NCI-H1092 (cell line): ENCODE measurements around the gene KCTD19.
"Not testable (repeated sequence)": the region's sequence is repeated elsewhere in the genome, so short reads cannot be mapped to it uniquely, and the experiment has no call there.

Experiments used
- DNase-seq: peaks from one replicate; lab custom pipeline; 2025; lab: John Stamatoyannopoulos, UW

Gene KCTD19

GRCh38 chr16:67326472-67327309 is at the start of gene KCTD19, which contains the start of gene LRRC36:
KCTD19 (minus strand) TSS chr16:67326741; CDS start chr16:67326707, 34 bp downstream.
LRRC36 (plus strand) TSS chr16:67326815; CDS start chr16:67326863, 48 bp downstream.
- peak; percentile 85 for DNase-seq

- DNase-seq = not testable (repeated sequence)
These were observed 49.5 kb upstream of the KCTD19 start for GRCh38 chr16:67376012-67376411.

DNA sequence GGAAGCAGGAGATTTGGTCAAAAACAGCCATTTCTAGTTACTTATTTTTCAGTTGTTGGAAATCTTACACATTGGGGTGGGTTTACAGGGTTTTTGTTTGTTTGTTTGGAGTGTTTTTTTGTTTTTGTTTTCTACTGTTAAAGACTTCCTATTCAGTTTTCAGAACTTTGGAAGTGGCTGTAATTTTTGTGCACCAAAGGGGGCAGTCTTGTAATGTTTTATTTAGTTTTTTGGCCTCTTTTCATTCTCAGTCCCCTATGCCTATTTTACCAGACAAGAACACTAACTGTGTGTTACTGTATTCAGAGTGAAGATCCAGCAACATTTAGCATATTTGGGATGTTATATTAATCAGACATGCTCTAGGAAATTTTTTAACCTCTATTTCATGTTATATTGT is 46.1 kb upstream of the KCTD19 start:
- DNase-seq = no peak

DNA sequence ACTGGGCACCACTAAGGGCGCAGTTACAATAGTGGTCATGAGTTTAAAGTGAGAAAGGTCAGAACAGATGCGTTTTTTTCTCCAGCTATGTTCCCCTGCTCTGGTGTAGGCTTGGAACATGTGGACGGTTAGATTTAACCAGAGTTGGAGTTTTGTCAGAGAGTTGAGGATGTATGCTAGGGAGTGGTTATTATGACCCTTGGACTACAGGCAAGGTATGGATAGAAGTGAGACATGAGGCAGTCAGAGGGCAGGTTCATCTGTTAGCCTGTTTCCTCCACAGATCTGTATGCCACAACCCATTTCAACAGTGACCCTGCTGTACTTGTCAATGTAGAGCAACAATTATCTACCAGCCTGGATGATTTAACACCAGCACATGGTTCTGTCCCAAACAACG is 44.1 kb upstream of the KCTD19 start:
- DNase-seq = no peak

DNA sequence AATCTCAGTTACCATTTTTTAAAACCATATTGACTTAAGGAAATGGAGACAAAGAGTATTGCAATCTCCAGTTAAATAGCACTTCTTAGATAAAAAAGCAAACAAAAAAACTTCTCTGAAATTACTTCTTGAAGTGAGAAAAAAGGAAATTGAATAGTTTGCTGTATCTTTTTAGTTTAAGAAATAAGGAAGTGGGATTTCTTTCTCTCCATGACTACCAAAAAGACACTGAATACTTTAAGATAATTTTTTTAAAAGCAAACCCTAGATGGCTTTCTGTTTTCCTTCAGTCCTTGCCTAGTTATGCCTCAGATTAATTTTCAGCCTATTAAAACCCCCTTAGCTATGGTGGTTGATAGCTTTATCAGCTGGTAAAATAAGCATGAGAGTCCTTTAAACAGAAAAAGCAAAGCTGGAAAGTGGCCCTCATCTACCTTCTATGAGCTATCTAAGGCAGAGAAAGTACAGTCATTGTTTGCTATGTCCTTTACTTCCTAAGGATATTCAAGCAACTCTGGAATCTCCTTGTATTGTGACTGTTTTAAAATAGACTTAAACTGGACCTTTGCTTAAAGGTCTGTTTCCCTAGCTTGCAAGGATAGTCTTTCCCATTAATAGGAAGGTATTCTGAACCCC is 38.2 kb upstream of the KCTD19 start:
- DNase-seq = no peak

GRCh38 chr16:67361038-67361437 is 34.5 kb upstream of the KCTD19 start:
- no peak for DNase-seq

DNA sequence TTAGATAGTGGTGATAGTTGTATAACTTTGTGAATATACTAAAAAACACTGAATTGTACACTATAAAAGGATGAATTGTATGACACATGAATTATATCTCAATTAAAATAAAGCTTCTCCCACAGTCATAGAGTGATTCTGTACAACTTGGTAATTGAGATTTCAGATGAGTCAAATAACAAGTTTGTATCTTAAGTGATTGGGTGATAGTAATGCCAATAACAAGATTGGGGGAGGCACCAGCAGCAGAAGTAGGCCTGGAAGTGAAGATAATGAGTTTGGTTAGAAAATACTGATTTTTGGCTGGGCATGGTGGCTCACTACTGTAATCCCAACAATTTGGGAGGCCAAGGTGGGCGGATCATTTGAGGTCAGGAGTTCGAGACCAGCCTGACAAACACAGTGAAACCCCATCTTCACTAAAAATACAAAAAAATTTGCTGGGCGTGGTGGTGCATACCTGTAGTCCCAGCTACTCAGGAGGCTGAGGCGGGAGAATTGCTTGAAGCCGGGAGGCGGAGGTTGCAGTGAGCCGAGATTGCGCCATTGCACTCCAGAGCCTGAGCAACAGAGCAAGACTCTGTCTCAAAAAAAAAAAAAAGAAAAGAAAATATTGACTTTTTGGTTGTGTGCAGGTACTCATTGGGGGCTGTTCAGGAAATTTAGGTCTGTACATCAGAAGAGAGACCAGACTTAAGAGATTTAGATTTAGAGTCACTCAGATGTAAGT is 33.2 kb upstream of the KCTD19 start:
- not testable (repeated sequence) for DNase-seq

DNA sequence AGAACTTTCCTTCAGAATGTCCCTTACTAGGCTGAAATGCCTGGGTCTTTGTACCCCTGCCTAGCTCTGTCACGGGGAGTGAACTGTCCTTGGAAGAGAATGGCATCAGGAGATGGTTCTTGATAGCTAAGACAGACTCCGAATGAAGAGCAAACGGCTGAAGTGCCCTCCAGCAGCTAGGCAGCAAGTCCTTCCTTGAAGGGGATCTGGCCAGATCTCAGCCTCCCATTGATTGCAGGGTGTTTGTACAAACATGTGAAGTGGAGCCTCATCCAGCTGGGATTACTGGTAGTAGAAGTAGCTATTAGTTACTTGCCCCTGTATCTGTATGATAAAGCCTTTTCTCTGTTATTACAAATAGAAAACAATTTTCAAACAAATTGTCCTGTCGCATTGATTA is 31.0 kb upstream of the KCTD19 start:
- DNase-seq = peak; percentile 28

DNA sequence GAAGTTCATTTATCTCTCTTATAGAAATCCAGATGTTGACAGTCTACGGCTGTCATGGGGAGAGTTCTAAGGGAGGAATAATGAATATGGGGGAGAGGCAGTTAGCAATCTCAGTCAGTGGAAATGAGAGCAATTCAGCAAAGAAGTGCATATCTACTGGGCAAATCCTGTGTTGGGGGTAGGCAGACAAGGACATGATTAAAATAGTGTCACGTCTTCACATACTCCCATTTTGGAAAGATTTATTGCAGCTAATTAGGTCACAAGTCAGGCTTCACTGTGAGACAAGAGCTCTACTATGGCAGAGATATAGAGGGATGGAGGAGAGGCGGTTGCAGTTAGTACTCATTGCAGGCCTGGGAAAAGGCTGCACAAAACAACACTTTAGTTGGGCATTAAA is 29.9 kb upstream of the KCTD19 start:
- no peak for DNase-seq

DNA sequence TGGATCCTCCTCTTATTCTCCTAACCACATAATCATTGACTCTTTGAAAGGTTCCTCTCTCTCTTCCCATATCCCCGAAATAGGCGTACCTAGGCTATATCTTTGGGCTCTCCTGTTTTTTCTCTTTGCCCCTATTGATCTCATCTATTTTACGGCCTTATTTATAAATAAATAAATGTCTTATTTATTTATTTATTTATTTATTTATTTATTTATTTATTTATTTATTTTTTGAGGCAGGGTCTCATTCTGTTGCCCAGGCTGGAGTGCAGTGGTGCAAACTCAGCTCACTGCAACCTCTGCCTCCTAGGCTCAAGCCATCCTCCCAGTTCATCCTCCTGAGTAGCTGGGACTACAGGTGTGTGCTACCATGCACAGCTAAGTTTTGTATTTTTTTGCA is 25.9 kb upstream of the KCTD19 start:
- not testable (repeated sequence) for DNase-seq

DNA sequence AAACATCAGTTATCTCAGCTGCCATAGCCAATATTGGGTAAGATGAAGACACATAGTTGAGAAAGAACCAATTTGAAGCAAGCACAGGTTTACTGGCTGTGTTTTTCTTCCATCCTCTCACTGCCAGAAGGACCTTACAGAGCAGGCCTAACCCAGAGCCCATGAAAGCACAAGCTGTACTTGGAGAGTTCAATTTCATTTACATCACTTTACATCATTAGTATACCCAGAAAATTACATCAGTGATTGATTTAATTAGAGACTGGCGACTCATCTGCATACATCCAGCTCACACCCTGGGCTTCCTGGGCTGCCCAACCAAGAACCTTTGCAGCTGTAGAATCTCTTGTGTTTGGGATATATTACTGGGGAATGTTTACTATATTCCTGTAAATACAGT is 23.8 kb upstream of the KCTD19 start:
- no peak for DNase-seq

- peak; percentile 20 for DNase-seq
These were observed 22.6 kb upstream of the KCTD19 start for GRCh38 chr16:67349172-67349571.

DNA sequence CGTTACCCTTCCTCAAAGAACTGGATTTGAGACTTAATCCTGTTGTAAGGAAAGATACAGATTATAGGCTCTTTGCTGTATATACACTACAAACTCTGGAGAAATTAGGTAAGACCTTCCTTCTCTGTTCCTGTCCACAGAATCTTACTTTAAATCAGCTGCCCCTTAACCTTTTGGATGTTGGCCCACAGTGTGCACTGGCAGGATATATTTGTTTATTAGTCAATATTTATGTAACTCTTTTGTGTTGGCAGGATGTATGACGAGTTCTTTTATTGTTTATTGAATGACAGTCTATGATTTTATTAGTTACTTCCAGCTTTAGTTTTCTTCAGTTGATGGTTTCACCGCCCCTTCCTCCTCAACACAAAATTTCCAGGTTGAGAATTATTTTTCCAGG is 19.8 kb upstream of the KCTD19 start:
- no peak for DNase-seq

DNA sequence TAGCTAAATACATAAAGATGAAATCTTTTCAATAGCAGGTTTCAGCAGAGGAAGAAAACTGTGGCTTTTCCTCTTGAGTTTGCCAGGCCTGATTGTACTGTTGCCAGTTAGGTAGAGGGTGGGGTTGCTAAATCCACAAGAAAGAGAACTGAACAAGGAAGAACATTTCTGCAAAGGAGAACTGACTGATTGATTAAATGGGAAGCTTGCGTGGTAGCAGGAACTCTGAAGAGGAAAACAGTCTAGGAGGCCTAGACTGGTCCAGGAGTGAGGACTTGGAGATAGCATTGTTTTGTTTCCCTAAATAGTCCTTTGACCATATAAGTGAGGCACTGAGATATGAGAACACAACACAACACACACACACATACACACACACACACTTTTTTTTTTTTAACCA is 18.9 kb upstream of the KCTD19 start:
- no peak for DNase-seq

DNA sequence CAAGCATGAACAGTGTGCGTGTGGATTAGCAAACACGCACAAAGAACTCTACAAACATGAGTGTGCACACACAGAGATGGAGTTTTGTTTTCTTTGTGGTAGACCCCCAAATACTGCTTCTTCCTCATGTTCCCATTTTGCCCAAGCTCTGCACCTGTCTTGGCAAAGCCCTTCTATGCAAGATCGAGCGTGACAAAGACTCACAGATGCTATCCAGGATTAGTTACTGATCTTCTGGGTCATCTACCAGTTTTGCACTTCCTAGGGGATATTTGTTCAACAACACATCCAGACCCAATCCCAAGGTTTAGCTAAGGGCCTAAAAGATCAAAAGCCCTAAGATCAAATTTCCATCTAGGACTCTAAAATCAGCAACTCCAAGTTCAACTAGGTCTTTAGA is 16.1 kb upstream of the KCTD19 start:
- no peak for DNase-seq

DNA sequence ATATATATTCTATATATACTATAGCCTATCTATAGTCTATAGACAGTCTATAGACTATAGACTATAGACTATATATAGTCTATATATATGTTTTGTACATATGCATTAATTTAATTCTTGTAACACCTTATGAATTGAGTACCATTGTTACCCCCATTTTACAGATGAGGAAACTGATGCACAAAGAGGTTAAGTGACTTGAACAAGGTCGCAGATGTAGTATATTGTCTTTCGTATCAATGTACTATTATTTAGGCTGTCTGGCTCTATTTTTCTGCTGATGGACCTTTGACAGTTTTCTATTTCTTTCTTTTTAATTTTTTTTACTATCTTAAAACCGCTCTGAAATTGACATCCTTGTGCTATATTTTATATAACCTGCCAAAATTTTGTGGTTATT is 14.7 kb upstream of the KCTD19 start:
- no peak for DNase-seq

- DNase-seq = no peak
These were observed 12.9 kb upstream of the KCTD19 start for GRCh38 chr16:67339453-67339852.

DNA sequence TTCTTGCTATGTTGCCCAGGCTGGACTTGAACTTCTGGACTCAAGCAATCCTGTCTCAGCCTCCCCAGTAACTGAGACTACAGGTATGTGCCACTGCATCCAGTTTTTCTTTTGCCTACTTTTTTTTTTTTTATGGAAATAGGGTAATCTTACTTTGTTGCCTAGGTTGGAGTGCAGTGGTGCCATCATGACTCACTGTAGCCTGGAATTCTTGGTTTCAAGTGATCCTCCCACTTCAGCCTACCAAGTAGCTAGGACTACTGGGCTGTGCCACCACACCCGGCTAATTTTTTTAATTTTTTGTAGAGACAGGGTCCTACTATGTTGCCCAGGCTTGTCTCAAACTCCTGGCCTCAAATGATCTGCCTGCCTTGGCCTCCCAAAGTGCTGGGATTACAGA is 10.1 kb upstream of the KCTD19 start:
- DNase-seq = no peak

- no peak for DNase-seq
These were observed 9.6 kb upstream of the KCTD19 start for GRCh38 chr16:67336116-67336515.

- no peak for DNase-seq
These were observed 6.8 kb upstream of the KCTD19 start for GRCh38 chr16:67333315-67333714.

DNA sequence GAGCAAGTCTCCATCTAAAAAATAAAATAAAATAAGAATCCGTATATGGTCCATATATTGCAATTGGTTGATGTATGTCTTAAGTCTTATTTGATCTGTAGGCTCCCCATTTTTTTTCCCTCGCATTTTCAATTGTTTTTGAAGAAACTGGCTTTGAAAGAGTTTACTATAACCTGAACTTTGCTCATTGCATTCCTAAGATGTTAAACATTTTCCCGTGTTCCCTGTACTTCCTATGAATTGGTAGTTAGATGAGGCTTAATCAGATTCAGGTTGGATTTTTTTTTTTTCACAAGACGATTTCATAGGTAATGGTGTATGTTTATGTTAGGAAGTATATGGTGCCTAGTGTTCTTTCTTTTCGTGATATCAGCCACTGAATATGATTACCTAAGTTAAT is 3.4 kb upstream of the KCTD19 start:
- no peak for DNase-seq

- DNase-seq = no peak
These were observed 1.2 kb upstream of the KCTD19 start for GRCh38 chr16:67327743-67328142.

- DNase-seq = no peak
These were observed 448 bp downstream of the KCTD19 start for GRCh38 chr16:67326115-67326471.
